HG02759 (cell line): ENCODE measurements around the gene TUBA1A.
A peak's percentile ranks its signal among the peaks of the same experiment; 100 is the strongest.
"Not testable (repeated sequence)": the region's sequence is repeated elsewhere in the genome, so short reads cannot be mapped to it uniquely, and the experiment has no call there.

Experiments used
- ATAC-seq: cut with Tn5 transposase; IDR thresholded peaks from one replicate; pipeline ENCODE4 v1.9.1; 2021; ENCODE audit warnings: mild to moderate bottlenecking, moderate library complexity; ENCODE audit not compliant: unreplicated experiment

Gene TUBA1A

DNA sequence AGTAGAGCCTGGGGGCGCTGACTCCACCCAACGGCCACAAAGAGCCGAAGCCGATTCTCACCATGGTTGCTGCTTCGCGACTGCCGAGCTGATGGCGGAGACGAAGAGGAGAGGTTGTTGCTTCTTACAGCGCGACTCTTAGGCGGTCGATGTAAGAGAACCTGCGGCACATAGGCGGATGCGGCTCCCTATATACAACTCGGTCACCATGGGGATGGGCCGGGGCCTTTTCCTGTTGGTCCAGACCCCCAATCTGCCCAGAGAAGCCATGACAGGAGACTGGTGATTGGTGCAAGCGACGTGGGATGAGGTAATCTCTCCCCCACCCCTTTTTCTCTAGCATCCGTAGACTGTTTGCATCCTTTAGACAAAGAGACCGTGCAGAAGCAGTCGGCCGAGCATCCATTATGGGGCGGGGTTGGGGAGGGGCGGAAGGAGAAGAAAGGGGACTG is at the start of gene TUBA1A:
Gene TUBA1A, minus strand, starts transcription at position 165 of the 452 bp plus-strand sequence. Its CDS starts 101 bp downstream, at position 64.
- peak; percentile 95 for ATAC-seq

DNA sequence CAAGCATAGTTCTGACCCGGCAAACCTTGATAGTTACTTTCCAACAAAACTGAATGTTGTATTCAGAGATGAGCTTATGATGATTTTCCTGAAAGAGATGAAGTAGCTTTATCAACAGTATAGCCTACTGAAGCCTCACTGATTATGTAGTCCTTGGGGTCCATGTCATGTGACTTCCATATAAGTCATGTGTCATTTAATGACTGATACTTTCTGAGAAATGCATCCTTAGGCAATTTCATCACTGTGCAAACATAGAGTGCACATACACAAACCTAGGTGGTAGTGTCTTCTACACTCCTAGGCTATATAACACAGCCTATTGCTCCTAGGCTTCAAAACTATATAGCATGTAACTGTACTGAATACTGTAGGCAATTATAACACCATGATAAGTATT is 47.5 kb upstream of the TUBA1A start:
- ATAC-seq = no peak

DNA sequence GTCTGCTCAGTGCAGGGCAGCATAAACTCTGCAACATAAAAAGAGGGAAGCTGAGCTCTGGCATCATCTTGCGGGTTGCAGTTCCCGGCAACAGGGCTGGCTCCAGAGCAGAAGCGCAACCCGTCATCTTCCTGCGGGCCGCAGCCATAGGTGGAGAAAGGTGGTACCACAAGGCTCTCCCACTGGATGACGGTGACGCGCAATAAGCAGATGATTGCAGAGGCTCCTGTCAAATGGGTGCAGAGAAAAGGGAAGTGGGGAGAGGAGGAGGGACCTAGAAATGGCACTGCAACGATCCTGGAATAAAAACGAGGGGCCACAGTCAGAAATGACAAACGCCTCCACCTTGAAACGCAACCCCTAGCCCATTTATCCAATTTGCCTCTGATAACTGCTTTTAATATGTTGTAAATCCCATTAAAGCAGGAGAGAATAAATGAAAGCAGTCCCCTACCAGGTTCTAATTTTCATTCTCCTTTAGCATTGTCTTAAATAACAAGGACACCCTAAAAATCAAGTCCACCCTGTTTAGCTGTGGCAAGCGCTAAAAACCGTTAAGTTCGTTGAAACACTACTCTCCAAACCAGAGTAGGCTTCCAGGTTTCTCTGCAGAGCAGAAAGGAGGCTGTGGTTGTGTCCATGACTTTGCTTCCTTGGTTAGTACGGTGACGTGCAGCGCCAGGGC is 45.1 kb upstream of the TUBA1A start:
- ATAC-seq = peak; percentile 40

DNA sequence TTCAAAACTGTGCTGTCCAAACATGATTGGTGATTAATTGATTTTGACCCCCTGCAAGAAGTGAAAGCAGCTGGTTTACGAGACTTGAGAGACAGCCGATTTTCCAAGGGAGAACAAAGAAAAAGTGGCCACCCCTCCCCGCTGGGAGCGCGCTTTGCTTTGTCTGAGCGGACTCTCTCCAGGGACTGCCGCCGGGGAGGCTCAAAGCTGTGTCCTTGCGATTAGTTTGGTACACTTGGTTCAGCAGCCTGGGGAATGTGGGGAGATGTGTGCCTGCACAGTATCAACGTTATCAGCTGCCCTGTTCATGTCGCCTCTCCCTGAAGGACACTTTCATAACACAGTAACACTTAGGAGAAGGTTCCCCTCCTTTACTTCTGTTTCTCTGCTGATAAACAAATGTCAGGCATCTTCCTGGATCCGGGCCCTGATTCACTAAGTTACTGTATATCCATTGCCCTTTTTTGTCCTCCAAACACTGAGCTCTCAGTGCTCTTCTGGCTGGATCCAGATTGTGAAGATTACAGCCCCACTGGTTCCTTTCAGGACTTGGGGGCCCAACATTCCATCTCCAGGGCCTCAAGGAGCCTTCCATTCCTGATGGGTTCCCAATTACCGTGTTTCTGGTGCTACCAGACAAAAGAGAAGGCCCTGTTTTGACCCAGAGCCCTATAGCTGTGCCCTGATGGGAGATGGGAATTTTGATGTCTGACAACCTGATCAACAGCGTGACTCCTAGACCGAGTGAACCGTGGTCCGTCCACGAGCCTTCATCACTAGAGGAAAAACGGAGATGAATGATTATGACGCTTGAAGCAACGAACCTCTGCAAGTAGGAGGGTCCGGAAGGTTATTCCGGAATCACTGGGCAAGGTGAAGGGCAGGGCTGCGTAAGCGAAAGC is 44.3 kb upstream of the TUBA1A start:
- no peak for ATAC-seq

DNA sequence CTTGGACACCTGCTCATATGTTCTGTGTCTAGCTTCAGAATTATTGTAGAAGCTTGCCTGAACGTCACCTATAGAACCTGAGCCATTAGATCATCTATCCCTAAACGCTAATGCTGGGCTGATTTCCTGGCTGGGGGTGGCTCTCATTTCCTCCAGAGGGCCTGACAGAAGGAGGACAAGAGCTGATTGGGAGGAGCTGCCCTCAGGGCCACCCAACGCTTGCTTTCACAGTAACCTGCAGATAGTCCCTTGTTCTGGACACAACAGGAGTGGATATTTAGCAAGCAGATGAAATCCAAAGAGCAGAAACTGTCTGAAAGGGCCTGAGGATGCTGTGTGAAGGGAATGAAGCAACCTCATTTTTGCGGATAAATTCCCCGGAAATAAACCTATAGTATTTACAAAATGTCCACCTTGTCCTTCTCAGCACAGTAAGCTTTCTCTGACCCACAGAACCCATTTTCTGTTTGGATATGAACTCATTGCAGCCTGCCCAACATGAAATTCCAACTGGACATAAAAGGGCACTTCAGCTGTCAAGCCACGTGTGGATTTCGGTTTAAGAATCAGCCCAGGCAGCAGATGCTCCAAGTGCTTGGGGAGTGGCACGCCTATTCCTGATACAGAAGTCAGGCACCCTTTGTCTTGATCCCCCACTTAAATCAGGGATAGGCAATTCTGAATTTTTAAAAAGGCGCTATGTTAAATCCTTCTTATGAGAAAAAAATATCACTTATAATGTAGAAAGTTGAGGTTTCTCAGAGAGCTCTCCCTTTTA is 43.2 kb upstream of the TUBA1A start:
- ATAC-seq = no peak

DNA sequence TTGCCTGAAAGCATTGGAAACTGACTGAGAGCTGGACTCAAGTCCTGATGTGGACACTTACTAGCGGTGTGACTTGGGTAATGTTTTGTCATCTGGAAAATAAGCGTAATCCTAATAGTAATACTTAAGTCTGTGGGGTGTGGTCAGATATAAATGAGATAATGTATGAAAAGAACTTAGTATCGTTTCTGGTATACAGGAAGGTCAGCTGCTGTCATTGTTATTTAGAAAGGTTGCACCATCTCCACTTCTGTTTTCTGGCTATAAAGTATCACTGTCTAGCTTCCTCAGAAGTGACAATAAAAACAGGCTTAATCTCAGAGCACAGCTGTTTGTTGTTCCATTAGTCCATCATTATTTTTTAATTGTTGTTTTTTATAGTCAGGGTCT is 41.9 kb upstream of the TUBA1A start:
- no peak for ATAC-seq

DNA sequence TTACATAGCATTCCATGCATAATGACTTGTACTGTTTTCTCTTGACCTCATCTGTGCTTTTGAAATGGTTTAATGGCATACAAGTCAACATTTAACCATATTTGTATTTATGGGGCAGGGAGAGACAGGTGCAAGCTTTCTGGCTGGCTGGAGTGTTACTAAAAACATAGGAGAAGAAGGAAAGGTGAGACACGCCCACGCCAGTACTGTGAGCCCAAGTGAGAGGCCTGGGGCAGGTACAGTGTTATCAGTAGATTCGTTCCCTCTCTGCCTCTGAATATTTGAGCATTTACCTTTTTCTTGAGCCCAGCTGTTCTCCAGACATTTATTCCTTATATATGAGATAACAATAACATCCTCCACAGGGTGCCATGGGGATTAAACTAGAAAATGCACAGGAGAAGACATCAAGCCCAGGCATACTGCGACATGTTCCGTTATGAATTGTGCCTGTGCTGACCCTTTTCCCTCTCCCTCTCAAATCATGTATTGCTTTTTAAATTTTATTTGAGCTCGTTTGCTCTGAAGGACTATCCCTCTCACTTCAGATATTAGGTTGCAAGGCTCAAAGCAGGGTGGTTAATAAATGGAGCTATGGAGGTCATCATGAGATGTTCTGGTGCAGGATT is 41.4 kb upstream of the TUBA1A start:
- ATAC-seq = no peak

DNA sequence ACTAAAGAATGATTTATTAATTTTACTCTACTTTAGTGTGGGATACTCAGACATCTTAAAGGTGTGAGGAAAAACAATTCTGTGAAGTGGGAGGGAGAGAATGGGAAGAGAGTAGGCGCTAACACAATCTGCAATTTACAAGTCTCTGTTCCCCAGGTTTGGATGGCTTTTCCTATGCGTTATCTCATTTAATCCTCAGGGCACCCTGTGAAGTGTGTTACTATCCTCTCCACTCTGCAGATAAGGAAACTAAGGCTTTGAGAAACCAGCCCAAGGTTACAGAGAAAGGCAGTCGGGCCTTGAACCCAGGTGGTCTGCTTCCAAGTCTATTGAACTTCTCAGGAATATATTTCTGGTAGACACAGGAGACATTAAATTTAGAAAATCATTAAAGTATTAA is 39.8 kb upstream of the TUBA1A start:
- ATAC-seq = no peak

DNA sequence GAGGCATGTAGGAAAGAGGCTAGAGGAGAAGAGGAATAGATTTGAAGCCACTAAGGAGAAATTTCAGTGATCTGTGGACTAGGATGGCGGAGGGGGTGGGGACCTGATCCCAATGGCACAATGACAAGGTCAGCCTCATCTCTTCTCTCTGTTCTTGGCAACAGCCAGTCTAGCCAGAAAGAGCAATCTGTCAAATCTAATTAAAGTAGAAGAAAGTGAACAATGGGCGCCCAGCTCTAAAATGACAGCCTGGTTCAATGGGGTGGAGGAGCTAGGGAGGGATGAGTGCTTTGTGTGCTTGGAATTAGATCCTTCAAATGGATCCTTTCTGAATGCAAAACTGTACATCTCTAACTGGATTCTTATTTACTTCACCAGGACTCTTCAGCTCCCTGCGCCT is 38.8 kb upstream of the TUBA1A start:
- no peak for ATAC-seq

DNA sequence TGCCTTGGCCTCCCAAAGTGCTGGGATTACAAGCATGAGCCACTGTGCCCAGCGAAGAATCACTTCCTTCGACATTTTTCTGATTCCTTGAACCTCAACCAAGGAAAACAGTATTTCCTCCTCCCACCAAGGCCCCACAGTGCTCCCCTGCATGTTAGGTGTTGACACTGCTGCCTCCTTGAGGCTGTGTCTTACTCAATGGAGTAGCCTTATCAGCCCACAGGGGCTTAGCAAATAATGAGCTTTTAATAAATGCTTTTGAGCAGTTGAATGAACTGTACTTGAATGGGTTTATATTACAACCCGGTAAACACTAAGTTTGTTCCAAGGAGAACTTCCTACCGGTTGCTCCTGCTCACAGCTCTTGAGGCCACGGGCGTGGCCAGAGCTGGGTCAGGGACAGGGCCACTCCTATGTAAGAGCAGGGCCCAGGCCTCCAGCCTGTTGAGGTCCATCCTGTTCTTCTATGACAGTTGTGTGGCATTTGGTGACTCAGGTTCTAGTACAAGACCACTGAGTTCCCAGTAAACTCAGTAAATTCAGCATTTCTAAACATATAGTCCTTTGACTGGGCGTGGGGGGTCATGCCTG is 36.8 kb upstream of the TUBA1A start:
- no peak for ATAC-seq

DNA sequence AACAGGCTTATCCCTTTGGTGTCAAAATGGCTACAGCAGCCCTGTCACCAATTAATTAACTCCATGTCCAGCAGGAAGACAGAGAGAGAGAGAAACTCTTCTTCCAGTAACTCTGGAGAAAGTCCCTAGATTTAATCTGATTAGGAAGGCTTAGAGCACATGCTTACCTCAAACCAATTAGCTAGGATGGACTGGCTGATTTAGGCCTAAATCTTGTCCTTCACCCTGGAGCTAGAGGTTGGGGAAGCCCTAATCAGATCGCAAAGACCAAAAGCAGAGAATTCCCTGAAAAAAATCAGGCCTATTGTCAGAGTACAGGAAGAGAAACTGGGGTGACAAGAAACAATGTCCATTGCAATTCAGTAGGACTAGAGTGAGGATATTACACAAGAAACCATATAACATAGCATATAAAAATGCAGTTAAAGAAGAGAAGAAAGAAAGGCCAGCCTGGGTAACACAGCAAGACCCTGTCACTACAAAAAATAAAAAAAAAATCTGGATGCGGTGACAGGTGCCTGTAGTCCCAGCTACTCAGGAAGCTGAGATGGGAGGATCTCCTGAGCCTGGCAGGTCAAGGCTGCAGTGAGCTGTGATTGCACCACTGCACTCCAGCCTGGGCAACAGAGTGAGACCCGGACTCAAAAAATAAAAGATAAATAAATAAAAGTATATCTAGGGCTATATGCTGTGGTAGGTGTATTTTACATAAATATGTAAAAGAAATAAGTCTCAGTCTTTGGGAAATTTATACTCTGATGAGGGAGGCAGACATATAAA is 34.9 kb upstream of the TUBA1A start:
- ATAC-seq = no peak

DNA sequence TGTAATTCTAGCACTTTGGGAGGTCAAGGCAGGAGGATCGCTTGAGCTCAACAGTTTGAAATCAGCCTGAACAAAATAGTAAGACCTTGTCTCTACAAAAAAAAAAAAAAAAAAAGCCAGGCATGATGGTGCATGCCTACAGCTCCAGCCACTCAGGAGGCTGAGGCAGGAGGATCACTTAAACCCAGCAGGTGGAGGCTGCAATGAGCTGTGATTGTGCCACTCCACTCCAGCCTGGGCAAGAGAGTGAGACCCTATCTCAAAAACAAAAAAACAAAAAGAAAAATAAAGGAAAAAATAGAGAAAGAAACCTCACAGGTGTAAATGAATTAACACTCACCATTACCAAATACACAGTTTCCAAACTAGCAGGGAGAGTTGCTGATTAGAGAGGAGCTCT is 34.2 kb upstream of the TUBA1A start:
- no peak for ATAC-seq

DNA sequence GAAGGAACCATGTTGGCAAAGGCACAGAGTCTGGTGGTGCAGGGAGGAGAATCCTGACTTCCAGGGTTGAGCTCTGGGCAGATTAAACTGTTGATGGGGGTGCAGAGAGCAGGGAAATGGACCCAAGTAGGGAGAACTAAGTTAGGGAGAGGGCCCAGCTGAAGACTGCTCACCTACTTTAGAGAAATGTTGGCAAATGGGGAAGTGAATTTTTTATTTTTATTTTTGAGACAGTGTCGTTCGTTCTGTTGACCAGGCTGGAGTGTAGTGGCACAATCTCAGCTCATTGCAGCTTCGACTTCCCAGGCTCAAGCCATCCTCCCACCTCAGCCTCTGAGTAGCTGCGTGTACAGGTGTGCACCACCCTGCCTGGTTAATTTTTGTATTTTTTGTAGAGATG is 32.1 kb upstream of the TUBA1A start:
- no peak for ATAC-seq

DNA sequence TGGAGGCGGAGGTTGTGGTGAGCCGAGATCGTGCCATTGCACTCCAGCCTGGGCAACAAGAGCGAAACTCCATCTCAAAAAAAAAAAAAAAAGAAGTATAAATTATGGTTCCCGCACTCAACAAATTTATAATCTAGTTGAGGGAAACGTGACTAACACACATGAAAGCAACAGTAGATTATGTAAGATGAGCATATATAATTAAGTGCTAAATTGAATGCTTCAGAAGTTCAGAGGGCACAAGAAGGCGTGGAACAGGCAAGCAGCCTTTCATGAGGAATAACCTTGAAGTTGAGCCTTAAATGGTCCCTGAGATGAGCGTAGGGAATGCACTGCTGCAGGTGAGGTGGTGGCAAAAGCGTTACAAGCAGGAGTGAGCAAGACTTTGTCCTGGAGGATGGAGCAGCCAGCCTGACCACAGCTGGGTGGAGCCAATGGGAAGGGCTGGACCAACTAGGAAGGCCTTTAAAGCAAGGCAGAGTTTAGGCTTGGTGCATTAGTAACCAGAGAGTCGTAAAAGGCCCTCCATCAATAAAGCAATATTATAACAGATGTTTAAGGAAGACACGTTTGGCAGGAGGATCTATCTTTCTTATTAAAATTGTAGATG is 30.6 kb upstream of the TUBA1A start:
- ATAC-seq = no peak

DNA sequence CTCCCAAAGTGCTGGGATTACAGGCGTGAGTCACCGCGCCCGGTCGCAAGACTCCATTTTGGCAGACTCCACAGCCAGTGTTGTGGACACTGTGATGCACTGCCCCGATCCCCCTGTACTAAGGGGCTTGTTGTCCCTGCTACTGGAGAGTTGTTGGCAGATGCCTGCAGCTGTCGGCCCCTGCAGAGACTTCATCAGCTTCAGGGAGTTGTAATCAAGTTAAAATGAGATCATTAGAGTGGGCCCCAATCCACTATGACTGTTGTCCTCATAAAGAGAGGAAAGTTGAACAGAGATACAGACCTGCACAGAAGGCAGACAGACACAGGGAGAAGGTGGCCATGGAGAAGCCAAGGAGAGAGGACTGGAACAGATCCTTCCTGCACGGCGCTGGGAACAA is 23.7 kb upstream of the TUBA1A start:
- no peak for ATAC-seq

DNA sequence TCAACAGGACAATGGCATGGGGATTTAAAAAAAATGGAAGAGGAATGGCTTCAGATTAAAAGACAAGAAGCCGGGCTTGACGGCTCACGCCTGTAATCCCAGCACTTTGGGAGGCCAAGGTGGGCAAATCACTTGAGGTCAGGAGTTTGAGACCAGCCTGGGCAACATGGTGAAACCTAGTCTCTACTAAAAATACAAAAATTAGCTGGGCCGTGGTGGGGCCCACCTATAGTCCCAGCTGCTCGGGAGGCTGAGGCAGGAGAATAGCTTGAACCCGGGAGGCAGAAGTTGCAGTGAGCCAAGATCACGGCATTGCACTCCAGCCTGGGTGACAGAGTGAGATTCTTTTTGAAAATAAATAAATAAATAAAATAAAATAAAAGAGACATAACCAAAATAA is 21.8 kb upstream of the TUBA1A start:
- not testable (repeated sequence) for ATAC-seq

DNA sequence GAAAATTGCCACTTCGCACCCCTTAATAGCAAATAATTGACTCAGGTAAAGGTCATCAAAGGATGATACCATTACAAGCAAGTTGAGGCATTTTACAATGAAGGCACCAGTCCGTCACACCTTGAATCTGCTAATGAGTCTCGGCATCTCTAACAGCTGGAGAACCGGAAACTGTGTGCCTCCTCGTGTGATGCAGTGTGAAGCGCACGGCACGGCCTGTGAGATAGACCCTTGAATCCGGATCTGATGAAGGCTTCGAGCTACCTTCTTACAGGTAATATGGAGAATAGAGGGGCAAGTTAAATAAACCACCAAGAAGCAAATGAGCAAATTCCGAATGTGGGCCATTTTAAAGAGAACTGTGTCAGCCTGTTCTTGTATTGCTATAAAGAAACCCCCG is 19.8 kb upstream of the TUBA1A start:
- no peak for ATAC-seq

DNA sequence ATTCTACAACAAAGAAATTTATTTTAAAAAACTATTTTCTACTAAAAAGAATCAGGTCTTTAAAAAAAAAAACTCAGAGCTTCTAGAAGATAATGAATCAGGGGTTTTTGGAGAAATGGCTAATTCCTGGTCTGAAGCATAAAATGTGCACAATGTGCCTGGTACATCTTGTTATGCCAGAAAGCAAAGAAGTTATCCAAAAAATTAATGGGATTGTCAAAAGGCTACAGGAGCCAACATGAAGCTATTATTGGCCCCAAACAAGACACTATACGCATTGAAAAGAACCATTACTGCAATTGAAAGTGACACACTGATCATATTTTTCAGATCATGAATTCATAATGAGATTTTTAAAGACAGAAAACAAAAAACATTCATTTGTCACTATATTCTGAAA is 19.3 kb upstream of the TUBA1A start:
- no peak for ATAC-seq

DNA sequence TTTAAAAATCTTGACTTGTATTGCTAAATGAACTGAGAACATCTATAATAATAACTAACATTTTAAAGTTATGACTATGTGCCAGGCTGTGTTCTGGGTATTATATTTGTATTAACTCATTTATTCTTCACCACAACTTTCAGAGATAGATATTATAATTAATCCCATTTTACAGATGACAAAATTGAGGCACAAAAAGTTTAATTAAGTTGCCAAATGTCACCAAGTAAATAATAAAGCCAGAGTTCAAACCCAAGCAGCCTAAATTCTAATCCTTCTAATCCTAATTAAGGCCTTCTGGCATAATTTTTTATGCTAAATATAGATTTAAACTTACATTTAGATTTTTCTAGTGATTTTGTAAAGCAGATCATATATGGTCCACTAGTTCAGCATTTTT is 17.5 kb upstream of the TUBA1A start:
- ATAC-seq = no peak
